Prostate gland (tissue), 2 donors: Measurements from ENCODE around the gene DCLK2.

Experiments used
- POLR2AphosphoS5 ChIP-seq: sonication (generic); formaldehyde crosslinking; IDR thresholded peaks from one replicate; pipeline ENCODE4 v1.6.1; 2017; ENCODE audit warnings: antibody characterized with exemption
- TF ChIP-seq, protein P1 (sequence below), 4 experiments: fragments of 200-600 bp in 2 of 4; fragments of 450-650 bp in 2 of 4; sonication (generic) in 2 of 4; IDR thresholded peaks; 1 replicate in 3 of 4; 2 replicates in 1 of 4; pipeline ENCODE4 v1.5.1; 2016 to 2019; ENCODE audit warnings: antibody characterized with exemption in 4 of 4, mild to moderate bottlenecking in 2 of 4, moderate library complexity in 2 of 4

DNA sequence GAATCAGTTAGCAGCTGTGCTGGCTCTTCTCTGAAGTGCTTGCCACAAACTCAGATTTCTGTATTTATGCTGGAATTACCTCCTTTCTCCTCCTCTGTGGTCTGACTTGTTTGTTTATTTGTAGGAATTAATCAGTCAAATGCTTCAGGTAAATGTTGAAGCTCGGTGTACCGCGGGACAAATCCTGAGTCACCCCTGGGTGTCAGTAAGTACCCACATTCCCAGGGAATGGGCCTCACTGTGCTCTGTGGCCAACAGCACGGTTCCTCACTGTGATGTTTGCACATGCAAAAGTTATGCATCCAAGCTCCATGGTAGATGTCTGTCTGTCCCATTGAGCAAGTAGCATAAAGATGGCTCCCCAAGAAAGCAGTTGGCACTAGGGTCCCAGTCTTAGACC lies 169.9 kb downstream of the DCLK2 start:
- no peak for TF ChIP-seq POLR2AphosphoS5
- TF ChIP-seq, protein P1, sequence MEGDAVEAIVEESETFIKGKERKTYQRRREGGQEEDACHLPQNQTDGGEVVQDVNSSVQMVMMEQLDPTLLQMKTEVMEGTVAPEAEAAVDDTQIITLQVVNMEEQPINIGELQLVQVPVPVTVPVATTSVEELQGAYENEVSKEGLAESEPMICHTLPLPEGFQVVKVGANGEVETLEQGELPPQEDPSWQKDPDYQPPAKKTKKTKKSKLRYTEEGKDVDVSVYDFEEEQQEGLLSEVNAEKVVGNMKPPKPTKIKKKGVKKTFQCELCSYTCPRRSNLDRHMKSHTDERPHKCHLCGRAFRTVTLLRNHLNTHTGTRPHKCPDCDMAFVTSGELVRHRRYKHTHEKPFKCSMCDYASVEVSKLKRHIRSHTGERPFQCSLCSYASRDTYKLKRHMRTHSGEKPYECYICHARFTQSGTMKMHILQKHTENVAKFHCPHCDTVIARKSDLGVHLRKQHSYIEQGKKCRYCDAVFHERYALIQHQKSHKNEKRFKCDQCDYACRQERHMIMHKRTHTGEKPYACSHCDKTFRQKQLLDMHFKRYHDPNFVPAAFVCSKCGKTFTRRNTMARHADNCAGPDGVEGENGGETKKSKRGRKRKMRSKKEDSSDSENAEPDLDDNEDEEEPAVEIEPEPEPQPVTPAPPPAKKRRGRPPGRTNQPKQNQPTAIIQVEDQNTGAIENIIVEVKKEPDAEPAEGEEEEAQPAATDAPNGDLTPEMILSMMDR (IDR thresholded peaks at IDR 0.05) = no peak
